Prostate gland (tissue), 2 donors: ENCODE data around the gene NBEAL1.
"Not testable (repeated sequence)": the region's sequence is repeated elsewhere in the genome, so short reads cannot be mapped to it uniquely, and the experiment has no call there.

ENCODE experiments used
- POLR2AphosphoS5 ChIP-seq: sonication (generic); formaldehyde crosslinking; IDR thresholded peaks from one replicate; pipeline ENCODE4 v1.6.1; 2017; ENCODE audit warnings: antibody characterized with exemption
- TF ChIP-seq, protein P1 (sequence below), 4 experiments: fragments of 200-600 bp in 2 of 4; fragments of 450-650 bp in 2 of 4; sonication (generic) in 2 of 4; IDR thresholded peaks; 1 replicate in 3 of 4; 2 replicates in 1 of 4; pipeline ENCODE4 v1.5.1; 2016 to 2019; ENCODE audit warnings: antibody characterized with exemption in 4 of 4, mild to moderate bottlenecking in 2 of 4, moderate library complexity in 2 of 4

DNA sequence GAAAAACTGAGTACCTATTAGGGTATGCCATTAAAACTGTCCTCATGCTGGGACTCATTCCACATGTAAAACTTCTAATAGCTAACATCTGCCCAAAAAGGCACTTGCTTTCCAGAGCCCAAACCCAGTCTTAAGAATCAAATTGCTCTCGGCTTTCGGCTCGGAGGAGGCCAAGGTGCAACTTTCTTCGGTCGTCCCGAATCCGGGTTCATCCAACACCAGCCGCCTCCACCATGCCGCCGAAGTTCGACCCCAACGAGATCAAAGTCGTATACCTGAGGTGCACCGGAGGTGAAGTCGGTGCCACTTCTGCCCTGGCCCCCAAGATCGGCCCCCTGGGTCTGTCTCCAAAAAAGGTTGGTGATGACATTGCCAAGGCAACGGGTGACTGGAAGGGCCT, 175.9 kb downstream of the NBEAL1 start:
- TF ChIP-seq, protein P1, sequence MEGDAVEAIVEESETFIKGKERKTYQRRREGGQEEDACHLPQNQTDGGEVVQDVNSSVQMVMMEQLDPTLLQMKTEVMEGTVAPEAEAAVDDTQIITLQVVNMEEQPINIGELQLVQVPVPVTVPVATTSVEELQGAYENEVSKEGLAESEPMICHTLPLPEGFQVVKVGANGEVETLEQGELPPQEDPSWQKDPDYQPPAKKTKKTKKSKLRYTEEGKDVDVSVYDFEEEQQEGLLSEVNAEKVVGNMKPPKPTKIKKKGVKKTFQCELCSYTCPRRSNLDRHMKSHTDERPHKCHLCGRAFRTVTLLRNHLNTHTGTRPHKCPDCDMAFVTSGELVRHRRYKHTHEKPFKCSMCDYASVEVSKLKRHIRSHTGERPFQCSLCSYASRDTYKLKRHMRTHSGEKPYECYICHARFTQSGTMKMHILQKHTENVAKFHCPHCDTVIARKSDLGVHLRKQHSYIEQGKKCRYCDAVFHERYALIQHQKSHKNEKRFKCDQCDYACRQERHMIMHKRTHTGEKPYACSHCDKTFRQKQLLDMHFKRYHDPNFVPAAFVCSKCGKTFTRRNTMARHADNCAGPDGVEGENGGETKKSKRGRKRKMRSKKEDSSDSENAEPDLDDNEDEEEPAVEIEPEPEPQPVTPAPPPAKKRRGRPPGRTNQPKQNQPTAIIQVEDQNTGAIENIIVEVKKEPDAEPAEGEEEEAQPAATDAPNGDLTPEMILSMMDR (IDR thresholded peaks at IDR 0.05): not testable (repeated sequence)
- TF ChIP-seq POLR2AphosphoS5: not testable (repeated sequence)
